HT-29 (cell line): ENCODE results near the gene ECE2. TPM values are rescaled to one million over a fixed set of nuclear protein-coding genes. Genes with fewer than 3 reads are reported as not detected.
A peak's percentile ranks its signal among the peaks of the same experiment; 100 is the strongest.

ENCODE experiments used
- DNase-seq: peaks from one replicate; pipeline ENCODE4 v3.0.0-alpha.2; 2015; ENCODE audit warnings: low spot score
- total RNA-seq: library from RNA; depleted of rRNA; stranded (reverse); fragments of >200 nt; shearing (Covaris generic); gene quantifications from 2 replicates; pipeline ENCODE4 v1.2.3, GENCODE V29; 2014

The ECE2 gene
- total RNA-seq, 1 experiment from 2014 or later: not detected

GRCh38 chr3:184240384-184241140 lies 35.3 kb upstream of the ECE2 start:
- DNase-seq: peak; percentile 44

DNA sequence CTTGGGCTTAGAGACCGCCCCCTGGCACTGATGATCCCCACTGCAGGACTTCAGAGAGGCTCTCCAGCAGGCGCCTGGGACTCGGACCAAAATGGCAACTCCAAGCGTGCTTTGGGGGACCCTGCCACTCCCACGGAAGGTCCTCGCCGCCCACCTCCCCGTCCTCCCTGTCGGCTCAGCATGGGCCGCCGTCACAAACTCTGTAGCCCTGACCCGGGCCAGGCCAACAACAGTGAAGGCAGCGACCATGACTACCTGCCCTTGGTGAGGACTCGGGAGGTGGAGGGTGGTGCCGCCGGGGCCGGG lies 34.7 kb upstream of the ECE2 start:
- no peak for DNase-seq

- peak; percentile 76 for DNase-seq
Measured at GRCh38 chr3:184241447-184242296, 34.1 kb upstream of the ECE2 start.

GRCh38 chr3:184242297-184242685 lies 33.5 kb upstream of the ECE2 start:
- no peak for DNase-seq

- peak; percentile 91 for DNase-seq
Measured at GRCh38 chr3:184248454-184249411, 27.1 kb upstream of the ECE2 start, which contains the start of gene ALG3. ALG3 (minus strand) TSS chr3:184248962; CDS start chr3:184248940, 22 bp downstream.

GRCh38 chr3:184249412-184250166 lies 26.2 kb upstream of the ECE2 start, which contains the start of gene EEF1AKMT4:
EEF1AKMT4 (plus strand) TSS chr3:184249672; CDS start chr3:184249695, 23 bp downstream.
- DNase-seq: peak; percentile 98

GRCh38 chr3:184250167-184250828 lies 25.5 kb upstream of the ECE2 start:
- peak; percentile 99 for DNase-seq

DNA sequence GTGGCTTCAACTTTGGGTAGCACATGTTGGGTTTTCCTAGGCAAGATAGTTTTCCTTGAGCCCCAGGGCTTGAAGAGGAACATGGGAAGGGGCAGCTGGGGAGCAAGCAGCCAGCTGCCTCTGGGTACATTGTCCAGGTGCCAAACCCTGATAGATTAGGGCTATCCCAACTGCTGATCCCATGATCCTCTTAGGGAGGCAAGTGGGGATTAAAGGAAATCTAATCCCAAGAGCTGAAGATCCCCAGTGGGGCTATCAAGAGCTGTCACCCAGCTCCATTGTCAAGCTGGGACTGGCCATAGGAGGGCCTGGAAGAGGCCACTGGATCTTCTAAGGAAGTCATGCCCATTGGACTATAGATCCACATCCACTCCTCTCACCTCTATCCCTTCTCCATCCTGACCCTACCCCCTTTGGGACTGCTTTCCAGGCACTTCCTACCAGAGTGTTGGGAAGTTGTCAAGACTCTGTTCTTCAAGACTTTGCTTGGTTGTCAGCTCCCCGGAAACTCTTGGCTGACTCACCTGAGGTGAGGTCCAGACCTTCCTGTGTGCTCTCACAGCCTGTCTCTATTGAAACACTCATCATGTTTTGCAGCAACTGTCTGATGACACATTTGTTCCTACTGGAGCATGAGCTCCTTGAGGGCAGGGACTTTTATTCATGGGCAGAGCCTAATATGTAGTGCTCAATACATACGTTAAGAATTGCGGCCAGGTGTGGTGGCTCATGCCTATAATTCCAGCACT lies 20.4 kb upstream of the ECE2 start:
- no peak for DNase-seq

DNA sequence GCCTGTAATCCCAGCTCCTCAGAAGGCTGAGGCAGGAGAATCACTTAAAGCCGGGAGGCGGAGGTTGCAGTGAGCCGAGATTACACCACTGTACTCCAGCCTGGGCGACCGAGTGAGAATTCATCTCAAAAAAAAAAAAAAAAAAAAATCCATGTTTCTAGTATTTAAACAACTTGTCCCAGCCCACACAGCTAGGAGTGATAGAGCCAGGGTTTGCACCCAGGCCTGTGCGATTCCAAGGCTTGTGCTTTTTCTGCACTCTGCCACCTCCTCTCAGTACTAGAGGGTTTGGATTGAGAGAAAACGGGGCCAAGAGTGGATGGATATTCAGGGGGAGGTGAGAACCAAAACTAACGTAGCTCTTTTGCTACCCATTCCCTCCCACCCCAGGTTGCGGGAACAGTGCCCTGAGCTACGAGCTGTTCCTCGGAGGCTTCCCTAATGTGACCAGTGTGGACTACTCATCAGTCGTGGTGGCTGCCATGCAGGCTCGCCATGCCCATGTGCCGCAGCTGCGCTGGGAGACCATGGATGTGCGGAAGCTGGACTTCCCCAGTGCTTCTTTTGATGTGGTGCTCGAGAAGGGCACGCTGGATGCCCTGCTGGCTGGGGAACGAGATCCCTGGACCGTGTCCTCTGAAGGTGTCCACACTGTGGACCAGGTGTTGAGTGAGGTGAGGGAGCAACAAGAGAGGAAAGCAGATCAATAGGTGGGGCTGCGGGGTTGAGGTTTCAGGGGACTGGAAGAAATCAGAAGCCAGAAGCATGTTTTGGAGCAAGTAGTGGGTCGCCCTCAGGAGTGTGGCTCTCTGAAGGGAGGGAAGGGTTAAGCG lies 18.5 kb upstream of the ECE2 start:
- DNase-seq: no peak

DNA sequence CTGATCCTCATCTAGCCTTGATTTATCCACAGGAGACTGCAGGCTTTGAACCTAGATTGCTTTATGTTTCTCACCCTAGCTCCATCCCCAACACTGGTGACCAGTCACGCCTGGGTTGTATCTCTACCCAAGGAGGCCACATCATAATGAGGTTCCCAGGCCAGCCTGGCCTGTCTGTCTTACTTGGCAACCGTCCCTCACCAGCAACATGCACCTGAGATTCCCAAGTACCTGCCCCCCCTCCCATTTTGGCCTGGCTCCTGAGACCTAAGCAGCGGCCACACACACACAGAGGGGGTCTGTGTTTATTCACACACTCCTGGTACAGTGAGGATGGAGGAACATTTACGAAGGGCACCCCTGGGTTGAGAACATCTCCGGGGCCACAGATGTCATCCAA lies 16.9 kb upstream of the ECE2 start:
- DNase-seq: no peak

DNA sequence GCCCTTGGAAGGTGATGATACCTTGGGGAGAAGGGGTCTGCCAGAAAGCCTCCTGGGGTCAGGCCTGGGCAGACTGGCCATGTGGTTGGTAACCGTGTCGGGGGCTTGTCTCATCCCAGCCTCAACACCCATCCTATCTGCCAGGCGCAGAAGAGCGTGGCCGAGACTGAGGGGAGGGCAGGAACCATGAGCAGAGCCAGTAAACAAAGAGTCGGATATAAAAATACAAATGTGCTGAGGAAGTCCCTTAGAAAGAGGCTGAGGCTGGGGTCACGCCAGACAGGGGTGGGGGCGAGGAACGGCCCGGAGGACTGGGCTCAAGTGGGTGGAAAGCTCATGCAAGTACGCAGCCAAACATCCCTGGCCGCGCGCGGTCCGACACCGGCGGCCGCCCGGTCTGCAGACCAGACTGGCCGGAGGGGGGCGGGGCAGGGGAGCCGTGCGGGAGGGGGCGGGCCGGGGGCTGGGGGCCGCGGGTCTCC lies 16.4 kb upstream of the ECE2 start:
- no peak for DNase-seq

- no peak for DNase-seq
Measured at GRCh38 chr3:184259878-184260723, 15.7 kb upstream of the ECE2 start.

GRCh38 chr3:184260724-184261269 lies 15.0 kb upstream of the ECE2 start:
- DNase-seq: no peak

GRCh38 chr3:184261270-184261853 lies 14.5 kb upstream of the ECE2 start, which contains the start of gene CAMK2N2:
CAMK2N2 (minus strand) TSS chr3:184261553; CDS start chr3:184261285, 268 bp downstream.
- DNase-seq: peak; percentile 40

DNA sequence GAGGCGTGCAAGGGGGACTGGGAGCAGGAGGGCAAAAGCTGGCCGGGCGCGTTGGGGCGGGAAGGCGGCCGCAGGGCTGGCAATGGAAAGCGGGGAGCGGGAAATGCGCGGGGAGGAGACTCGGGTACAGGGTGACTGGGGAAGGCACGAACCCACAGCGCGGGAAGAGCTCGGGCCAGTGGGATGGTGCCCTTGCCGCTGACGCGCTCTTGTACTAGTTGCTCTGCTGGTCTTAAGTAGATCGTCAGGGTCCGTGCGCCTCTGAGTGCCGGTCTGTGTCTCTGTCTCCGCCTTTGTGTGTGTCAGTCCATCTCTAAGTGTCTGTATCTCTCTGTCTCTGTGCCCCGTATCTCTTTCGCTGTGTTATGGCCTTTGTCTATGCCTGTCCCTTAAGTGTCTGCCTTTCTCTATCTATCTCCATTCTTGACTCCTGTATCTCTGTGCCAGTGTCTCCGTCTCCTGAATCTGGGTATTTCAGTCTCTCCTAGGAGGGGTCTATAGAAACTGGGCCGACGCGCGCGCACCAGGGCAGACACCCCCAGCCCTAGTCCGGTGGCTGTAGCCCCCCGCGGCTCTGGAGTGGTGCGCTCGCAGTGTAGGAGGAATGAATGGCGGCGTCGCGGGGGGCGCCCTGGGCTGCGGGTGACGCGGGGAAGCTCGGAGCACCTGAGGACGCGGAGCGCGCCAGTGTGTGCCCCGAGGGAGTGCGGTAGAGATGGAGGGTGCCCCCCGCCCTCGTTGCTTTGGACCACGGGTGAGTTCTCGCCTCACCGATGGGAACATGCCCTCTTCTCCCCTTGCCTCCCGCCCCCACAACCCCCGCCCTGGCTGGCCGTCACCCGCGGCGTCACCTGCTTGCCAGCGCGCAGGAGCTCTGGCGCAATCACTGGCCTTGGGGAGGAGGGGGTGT lies 13.7 kb upstream of the ECE2 start:
- peak; percentile 38 for DNase-seq

DNA sequence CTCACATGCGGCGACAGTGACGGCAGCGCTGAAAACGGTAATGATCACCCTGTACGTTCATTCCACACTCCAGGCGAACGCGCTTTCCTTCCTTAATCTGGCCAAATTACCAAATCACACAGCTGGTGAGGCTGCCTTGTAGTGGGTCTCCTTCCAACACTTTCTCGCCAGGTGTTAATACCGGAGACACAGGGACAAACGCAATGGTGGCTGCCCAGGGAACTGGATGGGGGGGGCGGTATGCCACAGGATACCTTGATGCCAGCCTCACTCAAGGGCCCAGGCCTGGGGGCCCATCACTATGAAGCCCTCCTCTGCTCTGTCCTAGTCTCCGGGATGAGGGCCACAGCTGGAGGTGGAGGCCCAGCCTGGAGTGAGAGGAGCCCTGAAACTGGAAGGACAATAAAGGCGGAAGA lies 13.1 kb upstream of the ECE2 start:
- DNase-seq: no peak
